Mesodermal cell (in vitro differentiated cells): ENCODE results near the gene OR8U1.

Experiments used
- H3K27ac ChIP-seq: 2 replicates; pipeline ENCODE4 v1.7.0; 2013; ENCODE audit warnings: mild to moderate bottlenecking, low read depth, low read length, moderate library complexity; ENCODE audit not compliant: severe bottlenecking
- H3K36me3 ChIP-seq: 2 replicates; pipeline ENCODE4 v1.7.1; 2013; ENCODE audit warnings: mild to moderate bottlenecking, low read length, moderate library complexity; ENCODE audit not compliant: control insufficient read depth, insufficient read depth
- H3K4me1 ChIP-seq: one replicate; pipeline ENCODE4 v1.7.1; 2013; ENCODE audit warnings: mild to moderate bottlenecking, low read length; ENCODE audit not compliant: insufficient read depth, control insufficient read depth, poor library complexity, severe bottlenecking
- H3K4me3 ChIP-seq: 2 replicates; pipeline ENCODE4 v1.7.0; 2013; ENCODE audit warnings: low read length, control low read depth, mild to moderate bottlenecking; ENCODE audit not compliant: insufficient read depth, poor library complexity, severe bottlenecking; ENCODE audit errors: extremely low read depth
- H3K9me3 ChIP-seq: 2 replicates; pipeline ENCODE4 v1.7.1; 2013; ENCODE audit warnings: mild to moderate bottlenecking, low read length, moderate library complexity; ENCODE audit not compliant: control insufficient read depth
- WGBS, 2 experiments: methylation state at CpG; one replicate each; pipeline ENCODE4 v1.1.5; 2013; ENCODE audit warnings: missing lambda C conversion rate in 2 of 2; ENCODE audit not compliant: insufficient coverage in 2 of 2; 5-methylcytosine and 5-hydroxymethylcytosine counted together

Gene OR8U1

DNA sequence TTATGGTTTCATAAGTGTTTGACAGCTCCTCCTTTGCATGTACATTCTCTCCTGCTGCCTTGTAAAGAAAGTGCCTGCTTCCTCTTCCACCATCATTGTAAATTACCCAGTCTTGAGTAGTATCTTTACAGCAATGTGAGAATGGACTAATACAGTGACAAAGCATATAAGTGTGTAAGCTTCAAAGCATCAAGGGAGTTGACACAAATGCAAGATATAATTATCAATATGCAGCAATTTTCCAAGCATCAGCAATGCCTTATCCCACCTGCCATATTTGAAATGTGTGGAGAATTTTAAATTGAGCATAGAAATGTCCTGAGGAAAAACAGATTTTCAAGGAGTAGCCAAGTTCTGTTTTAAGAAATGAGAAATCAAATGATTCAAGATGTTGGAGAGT is 35.4 kb downstream of the OR8U1 start:
- no peaks in the 10 kb centered on the region for H3K4me1 ChIP-seq
- no peak overlapping the region for H3K4me3 ChIP-seq
- H3K9me3 ChIP-seq = no peaks in the 10 kb centered on the region
- no peaks in the 10 kb centered on the region for H3K36me3 ChIP-seq
- H3K27ac ChIP-seq = no peak overlapping the region

DNA sequence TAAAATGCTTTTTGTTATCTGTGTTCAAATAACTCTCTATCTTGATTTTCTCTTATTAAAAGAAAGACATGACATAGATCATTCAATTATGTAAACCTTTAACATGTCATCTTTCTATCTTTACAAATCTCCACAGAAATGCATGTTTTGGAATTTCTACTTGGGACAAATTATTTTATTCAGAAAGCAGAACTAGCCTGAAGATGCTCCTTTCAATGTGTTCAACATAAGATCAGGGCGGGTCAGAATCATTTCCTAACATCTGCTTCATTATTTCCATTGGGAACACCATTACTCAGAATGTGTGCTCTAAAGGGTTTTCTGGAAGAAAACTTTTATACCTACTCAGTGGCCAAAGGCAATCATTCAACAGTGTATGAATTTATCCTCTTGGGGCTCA is 37.0 kb downstream of the OR8U1 start, which contains the start of gene OR5AL1:
Gene OR5AL1, plus strand, starts transcription at position 301 of the 400 bp plus-strand sequence.
- Histone ChIP-seq H3K9me3 (no peaks in the 10 kb centered on the region), H3K27ac (no peak within 1 kb of the TSS), H3K36me3 (no peaks in the 10 kb centered on the region), H3K4me1 (no peaks in the 10 kb centered on the region), H3K4me3 (no peak within 1 kb of the TSS)
- WGBS, 2 experiments = no CpG with 5 or more reads among the region's 1 CpG
